Activated CD4-positive, alpha-beta T cell treated with anti-CD3 and anti-CD28 coated beads, Interleukin-2, Interleukin-4, amounts not matched to agents 100 ng/mL and 50 ng/mL, durations not matched to agents 16 hours and 8 hours (primary cell): ENCODE data around the gene PPP1R14B.
A peak's percentile ranks its signal among the peaks of the same experiment; 100 is the strongest.

Experiments
- DNase-seq: peaks from one replicate; pipeline ENCODE4 v3.0.0-alpha.2; 2020; ENCODE audit warnings: low spot score

The PPP1R14B gene, protein sequence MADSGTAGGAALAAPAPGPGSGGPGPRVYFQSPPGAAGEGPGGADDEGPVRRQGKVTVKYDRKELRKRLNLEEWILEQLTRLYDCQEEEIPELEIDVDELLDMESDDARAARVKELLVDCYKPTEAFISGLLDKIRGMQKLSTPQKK

DNA sequence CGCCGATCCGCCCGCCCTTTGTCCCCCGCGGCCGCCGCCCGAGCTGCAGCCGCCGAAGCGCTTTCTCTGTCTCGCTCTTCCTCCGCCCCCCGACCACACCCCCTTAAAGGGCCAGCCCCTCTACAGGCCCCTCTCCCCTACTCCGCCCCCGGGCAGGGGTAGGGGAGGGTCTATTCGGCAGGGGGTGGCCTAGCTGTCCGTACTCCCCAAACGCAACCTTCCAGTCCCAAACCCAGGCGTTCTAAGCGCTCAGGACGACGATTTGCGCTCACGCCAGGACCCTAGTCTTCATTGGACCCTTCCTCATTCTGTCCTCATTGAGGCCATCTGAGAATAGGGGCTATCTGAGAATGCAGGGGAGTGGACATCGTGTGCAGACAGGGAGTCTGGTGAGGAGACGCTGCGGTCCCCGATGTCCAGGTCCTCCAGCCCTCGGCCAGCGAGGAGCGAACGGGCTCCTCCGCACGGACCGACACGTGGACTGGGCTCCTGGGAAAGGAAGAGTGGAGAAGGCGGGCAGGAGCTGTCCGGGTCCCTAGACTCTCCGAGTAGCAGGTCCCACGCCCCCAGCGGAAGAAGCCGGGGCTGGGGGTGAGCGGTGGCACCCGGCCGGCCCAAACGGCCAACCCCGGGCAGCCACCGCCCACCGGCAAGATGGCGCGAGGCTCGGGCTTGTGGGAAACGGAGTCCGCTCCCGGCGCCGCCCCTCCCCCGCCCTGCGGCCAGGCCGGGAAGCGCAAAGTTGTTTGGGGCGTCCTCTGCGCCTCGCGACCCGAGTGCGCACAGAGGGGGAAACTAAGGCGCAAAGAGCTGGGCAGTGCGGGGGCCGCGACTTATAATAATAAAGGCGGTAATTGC lies at the start of gene PPP1R14B:
Gene PPP1R14B (minus strand): TSS at position 73 of the 858 bp plus-strand sequence. CDS start 270 bp downstream, outside the sequence.
- DNase-seq = peak; percentile 86

DNA sequence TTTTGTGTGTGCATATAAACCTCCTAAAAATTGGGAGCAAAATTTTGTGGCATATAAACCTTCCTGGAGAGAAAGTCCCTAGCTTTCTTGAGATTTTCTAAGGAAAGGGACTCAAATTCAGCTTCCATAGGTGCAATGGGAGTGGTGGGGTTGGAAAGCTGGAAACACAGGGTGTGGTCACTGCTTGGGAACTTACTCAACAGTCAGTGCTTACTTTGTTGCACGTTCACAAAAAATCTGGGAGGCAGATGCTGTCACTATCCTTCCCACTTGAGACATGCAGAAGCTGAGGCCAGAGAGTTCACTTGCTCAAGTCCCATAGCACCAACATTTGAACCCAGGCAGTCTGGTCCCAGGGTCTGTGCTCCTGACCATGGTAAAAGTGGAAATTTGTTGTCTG lies 49.5 kb upstream of the PPP1R14B start:
- DNase-seq = no peak

DNA sequence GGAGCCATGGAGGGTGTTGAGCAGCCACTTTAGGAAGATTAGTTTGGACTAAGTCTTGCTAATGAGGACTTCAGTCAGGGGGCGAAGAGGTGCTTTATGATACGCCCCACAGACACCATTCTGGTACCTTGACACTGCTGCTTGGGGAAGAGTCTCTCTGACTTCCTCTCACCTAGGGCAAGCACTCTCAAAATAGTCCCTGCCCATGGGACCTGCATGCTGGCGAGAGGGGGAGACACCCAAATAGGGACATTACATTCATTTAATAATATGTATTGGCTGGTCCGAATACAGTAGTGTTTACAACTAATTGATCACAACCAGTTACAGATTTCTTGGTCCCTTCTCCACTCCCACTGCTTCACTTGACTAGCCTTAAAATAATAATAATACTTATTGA lies 49.0 kb upstream of the PPP1R14B start:
- DNase-seq = no peak

DNA sequence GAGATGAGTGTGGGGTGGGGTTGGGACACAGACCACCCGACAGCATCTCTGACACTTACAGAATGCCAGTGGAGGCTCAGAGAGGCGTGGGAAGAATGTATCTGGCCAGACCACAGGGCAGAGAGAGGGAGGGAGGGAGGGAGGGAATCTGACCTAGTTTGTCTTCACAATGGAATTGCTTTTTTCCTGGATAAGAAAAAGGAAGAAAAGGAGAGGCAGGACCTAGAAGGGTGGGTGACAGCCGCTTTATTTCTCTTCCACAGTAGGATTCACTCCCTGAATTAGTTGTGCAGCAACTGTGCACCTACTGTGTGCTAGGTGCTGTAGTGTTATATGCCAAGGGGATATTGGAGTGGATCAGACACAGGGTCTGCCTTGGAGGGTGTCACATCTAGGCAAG lies 48.0 kb upstream of the PPP1R14B start:
- no peak for DNase-seq

DNA sequence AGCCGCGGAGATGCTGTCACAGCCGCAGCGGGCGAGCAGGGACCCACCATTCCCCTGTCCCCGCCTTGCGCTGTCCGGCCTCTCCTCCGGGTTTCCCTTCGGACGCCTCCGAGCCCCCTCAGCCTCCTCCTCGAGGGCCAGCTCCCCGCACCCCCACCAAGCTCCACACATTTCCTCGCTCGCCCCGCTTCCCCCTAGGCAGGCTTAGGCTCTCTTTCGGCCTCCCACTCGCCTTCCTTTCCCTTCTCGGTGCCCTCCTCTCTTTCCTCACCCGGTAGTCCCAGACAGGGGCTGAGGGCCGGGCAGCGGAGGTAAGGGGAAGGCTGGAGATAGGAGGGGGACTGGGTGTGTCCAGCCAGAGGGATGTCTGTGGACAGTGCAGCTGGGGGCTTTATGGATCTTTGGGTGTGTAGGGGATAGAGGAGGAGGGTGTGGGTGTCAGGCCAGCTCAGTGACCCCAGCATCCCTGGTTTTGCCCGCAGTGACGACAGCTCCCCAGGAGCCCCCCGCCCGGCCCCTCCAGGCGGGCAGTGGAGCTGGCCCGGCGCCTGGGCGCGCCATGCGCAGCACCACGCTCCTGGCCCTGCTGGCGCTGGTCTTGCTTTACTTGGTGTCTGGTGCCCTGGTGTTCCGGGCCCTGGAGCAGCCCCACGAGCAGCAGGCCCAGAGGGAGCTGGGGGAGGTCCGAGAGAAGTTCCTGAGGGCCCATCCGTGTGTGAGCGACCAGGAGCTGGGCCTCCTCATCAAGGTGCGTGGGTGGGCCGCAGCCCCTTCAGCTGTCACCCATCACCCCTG lies 45.9 kb upstream of the PPP1R14B start:
- no peak for DNase-seq

DNA sequence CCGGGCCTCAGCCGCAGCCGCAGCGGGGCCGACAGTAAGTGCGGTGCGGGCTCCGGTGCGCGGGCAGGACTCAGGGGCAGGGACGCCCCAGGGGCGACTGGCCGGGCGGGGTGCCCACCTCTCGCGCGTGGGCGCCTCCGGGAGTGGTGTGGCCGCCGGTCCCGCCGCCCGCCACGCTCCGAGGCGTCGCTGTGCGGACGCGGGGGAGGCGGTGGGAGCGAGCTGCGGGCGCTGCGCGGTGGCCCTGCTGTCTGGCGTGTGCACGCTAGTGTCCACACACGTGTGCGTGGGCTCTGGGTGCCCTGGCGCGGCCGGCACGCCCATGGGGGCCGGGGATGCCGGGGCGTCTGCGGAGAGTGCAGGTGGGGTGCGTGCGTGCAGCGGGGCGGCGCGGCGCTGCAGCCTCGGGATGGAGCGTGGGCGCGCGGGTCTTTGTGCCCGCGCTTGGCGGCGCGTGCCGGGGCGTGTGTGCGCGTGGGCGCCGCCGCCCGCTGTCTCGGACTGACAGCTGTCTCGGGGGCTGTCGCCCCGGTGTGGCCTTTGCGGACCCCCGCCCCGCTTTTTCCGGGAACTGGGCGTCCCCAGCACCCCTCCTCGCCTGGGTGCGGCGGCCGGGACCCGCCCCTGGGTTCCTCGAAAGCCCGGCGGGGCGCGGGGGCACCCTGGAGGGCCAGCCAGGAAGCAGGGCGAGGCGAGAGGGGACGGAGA lies 45.2 kb upstream of the PPP1R14B start:
- DNase-seq = no peak

DNA sequence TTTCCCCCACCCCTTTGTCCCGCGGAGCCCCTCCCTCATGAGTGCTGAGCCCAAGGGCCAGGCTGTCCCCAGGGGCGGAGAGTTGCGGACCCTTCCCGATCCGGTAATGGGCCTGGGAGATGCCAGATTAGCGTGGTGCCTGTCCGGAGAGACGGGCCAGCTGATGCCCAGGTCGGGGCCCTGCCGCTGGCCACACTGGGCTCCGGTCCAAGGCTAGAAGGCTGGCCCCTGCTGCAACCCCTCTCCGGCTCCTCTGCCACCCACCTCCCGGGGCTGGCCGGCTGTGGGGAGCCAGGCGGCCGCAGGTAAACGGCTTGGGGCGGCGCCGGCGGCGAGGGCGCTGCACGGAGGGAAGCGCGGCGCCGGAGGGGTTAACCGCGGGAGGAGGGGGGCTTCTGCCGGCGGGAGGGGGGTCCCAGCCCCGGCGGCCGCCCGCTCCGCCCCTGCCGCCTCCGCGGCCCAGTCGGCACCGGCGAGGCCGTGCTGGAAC lies 44.6 kb upstream of the PPP1R14B start, which contains the start of gene KCNK4:
Gene KCNK4 (plus strand): TSS at position 41 of the 490 bp plus-strand sequence. CDS start 1,717 bp downstream, outside the sequence.
- DNase-seq = no peak

DNA sequence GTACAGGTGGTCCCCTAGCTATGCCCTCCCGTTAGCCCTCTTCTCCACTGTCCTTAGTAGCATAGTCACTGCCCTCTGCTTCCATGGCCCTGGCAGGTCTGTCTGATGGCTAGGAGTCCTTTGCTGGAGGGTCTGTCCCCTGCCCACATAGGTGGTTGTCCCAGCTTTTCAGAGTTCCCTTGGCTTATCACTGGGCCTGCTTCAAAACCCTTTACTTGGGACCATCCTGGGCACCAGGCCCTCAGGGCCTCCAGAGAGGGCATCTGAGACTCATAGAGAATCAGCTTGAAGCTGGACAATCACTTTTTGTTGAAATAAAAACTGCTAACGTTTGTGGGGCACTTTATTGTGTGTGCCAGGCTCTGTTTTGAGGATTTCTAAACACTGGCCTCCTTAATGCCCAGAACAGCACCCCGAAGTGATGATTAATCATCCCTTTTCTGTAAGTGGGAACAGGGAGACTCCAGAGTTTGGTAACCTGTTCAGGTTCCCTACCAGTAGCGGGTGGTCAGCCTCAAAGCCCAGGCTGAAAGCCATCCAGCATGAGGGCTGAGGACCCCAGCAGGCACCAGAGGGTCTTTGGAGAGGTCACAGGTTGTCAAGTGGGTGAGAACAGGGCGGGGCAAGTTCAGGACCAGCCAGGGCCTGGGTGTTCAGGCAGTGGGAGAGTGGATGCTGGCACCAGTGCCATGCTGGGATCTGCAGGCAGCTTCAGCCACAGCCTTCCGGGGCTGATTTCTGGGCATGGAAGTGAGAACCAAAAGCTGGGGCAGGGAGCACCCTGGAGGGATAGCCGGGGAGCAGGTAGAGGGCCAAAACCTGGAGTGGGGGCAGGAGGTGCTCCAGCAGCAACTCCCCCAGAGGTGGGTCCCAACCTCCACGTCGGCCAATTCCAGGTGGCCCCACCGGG lies 43.9 kb upstream of the PPP1R14B start:
- DNase-seq = no peak

DNA sequence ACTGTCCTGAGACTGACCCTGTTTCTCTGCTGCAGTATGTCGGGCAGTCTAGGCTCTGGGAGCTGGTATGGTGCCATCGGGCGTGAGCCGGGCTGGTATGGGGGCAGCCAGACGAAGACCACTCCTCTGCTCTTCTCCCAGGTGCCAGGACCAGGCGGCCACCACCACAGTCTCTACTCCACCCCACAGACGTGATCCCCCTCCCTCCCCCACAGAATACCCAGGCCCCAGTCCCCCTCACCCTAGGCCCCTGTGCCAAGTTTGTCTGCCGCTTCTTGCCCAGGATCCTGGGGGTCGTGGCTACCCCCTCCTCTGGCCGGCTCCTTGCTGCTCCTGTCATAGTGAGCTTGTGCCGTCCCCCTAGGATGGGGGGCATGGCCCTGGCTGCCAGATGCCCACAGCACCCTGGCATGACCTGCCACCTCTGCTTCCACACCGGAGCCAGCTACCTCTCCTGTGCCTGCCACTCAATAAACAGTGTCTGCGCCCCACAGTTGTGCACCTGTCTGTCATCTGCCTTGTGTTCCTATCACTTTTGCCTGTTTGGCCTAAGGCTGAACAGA lies 42.3 kb upstream of the PPP1R14B start:
- DNase-seq = no peak

DNA sequence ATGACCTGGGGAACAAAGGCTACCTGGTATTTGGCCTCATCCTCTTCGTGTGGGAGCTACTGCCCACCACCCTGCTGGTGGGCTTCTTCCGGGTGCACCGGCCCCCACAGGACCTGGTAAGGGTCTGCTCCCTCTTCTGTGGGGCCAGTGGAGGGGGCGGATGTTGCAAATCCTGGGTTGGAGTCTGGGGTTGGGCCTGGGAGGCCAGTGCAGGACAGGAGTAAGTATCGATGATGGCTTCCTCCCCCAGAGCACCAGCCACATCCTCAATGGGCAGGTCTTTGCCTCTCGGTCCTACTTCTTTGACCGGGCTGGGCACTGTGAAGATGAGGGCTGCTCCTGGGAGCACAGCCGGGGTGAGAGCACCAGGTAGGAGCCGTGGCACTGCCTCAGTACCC lies 41.6 kb upstream of the PPP1R14B start:
- no peak for DNase-seq

DNA sequence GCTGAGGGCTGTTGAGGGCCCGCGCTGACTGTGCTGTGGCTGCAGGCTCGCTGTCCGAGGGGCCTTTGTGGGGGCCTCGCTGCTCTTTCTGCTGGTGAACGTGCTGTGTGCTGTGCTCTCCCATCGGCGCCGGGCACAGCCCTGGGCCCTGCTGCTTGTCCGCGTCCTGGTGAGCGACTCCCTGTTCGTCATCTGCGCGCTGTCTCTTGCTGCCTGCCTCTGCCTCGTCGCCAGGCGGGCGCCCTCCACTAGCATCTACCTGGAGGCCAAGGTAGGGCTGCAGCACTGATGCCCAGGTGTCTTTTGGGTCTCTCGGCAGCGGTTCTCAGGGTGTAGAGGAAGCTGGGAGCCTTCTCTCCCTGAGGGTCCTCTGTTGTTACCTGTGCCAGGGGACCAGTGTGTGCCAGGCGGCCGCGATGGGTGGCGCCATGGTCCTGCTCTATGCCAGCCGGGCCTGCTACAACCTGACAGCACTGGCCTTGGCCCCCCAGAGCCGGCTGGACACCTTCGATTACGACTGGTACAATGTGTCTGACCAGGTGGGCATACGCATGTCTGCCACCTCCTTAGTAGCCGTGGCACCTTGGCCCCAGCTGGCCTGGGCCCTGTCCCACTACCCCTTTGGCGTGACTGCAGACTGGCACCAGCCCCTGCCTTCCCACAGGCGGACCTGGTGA lies 41.1 kb upstream of the PPP1R14B start:
- no peak for DNase-seq

DNA sequence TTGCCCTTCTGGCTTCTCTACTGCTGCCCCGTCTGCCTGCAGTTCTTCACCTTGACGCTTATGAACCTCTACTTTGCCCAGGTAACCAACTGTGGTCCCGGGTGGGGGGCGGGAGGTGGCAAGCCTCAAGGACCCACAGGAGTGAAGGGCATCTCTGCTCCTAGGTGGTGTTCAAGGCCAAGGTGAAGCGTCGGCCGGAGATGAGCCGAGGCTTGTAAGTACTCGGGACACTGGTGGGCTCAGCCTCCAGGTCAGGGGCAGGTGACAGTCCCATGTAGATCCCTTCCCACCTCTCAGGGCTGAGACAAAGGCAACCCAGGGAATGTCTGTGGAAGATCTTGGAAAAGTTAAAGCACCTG lies 40.0 kb upstream of the PPP1R14B start:
- DNase-seq = no peak

DNA sequence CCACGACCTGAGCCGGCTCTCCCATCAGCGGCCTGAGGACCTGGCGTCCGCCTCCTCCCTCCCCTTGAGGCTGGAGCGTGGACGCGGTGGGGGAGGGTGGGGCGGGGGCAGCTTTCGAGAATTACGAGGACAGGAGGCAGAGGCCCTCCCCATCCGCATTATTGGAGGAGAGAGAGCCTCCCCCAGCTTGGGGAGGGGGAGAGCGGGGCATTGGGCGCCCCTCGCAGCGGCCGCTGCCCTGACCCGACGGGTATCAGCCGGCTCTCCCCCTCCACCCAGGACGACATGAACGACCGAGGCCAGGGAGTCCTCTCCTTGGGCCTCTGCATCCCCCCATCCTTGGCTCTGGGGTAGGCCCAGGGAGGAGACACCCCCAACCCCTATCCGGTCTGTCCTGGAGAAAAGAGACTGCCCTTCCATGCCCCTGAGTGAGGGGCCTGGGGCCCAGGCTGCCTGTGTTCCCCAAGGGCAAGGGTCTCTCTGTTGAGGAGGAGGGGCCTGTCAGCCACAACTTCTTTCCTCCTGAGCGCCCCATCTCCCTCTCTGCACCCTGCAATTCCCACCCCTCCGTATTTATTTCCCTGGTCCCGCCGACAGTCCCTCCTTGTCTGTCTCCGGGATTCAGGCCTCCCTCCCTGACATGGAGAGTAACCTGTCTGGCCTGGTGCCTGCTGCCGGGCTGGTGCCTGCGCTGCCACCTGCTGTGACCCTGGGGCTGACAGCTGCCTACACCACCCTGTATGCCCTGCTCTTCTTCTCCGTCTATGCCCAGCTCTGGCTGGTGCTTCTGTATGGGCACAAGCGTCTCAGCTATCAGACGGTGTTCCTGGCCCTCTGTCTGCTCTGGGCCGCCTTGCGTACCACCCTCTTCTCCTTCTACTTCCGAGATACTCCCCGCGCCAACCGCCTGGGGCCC lies 39.4 kb upstream of the PPP1R14B start:
- DNase-seq = peak; percentile 35

DNA sequence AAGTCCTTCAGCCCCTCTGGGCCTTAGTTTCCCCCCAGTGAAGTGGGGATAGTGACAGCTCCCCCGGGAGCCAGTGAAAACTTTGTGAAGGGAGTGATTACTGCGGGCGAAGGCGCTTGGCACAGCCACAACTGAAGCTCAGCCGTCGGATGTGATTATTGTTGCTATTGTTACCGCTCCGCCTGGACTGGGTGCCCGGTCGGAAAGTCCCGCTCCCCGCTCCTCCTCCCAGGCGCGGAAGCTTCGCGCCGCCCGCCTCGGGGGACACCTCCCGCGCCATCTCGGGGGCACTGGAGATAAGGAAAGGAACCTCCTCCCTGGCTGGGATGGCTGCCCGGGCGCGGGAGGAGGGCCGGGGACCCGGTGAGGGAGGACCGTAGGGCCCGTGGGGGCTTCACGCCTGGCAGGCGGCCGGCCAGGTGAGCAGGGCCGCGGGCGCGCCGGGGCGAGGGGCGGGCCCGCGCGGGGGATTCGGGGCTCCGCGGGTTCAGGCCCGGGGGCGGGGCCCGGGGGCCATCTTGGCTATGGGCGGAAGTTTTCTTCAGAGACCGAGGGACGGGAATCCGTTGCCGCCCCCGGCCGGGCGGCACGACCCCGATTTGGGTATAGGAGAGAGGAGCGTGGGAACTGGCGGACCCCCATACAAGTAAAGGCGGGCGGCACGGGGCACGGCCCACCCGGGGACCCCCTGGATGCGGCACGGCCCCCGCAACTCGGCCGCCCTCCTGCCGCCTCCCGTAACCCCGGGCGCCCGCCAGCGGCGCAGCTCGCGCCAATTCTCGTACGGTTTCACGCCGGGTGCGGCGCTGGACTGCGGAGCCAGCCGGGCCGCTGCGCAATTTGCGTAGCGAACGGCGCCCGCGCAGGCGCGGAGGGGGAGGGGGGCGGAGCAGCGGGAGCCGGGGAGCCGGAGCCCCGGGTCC lies 38.5 kb upstream of the PPP1R14B start, which contains the start of gene GPR137:
Gene GPR137 (plus strand): TSS at position 887 of the 923 bp plus-strand sequence. CDS start 677 bp downstream, outside the sequence.
- DNase-seq = peak; percentile 86

DNA sequence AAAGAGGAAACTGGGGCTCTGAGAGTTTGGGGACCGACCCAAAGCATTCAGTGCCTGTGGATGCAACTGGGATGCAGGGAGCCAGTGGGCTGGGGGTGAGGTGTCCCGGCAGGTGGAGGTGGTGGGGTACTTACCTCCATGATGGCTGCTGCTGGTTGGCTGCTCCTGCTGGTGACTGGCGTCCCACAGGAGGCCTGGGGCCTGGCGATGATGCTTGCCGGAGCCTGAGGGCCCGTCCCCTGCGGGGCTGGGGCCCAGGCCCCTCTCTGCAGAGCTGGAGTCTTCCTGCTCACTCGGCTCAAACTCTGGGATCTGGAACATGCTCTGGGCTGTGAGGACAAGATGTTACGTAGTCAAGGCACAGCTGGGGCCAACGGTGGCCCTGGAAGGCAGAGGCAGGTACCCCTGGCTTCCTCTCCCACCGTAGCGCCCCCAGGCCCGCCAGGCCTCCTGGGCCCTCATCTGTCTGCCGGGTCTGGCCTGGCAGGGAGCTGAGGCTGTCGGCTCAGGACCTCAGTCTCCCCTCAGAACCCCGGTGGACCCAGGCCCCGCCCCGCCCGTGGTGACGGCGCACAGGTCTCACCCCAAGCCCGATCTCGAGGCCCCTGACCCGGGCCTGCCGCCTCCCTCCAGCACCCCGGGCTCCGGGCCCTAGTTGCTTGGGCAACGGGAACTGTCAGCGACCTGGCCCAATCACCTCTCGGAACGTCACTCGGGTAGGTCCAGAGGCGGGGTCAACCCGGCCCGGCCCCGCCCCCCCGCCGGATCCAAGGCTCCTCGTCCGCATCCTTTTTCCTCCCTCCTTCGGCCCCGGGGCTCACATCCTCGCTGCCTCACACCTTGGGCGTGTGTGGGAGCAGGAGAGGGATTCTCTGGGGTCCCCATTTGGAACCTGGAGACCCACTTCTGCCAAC lies 37.6 kb upstream of the PPP1R14B start, which contains the start of gene BAD:
Gene BAD (minus strand): TSS at position 618 of the 914 bp plus-strand sequence. CDS start 297 bp downstream, at position 321.
- DNase-seq = peak; percentile 97

DNA sequence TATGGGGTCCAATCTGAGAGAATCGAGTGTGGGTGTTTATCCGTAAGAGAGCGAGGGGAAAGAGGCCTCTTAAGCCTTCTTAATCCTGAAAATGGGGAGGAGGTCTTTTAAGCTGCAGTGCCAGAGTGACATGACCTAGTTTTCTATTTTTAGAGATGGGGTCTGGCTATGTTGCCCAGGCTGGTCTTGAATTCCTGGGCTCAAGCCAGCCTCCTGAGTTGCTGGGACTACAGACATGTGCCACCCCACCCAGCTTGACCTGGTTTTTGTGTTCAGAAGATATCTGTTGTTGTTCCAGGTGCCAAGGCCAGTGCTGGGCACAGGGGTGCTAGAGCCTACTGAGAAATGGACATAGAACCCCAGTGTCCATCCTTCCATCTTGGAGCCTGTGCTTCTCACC lies 36.3 kb upstream of the PPP1R14B start:
- no peak for DNase-seq
